ENCODE results near the gene TBC1D24. TPM values are rescaled to one million over a fixed set of nuclear protein-coding genes. Genes with fewer than 3 reads are reported as not detected.

TBC1D24 gene
- polyA plus RNA-seq, 1 donor (not counting 4 experiments of a cell fraction or from before 2014, with no cell fraction given): 3.0 TPM

DNA sequence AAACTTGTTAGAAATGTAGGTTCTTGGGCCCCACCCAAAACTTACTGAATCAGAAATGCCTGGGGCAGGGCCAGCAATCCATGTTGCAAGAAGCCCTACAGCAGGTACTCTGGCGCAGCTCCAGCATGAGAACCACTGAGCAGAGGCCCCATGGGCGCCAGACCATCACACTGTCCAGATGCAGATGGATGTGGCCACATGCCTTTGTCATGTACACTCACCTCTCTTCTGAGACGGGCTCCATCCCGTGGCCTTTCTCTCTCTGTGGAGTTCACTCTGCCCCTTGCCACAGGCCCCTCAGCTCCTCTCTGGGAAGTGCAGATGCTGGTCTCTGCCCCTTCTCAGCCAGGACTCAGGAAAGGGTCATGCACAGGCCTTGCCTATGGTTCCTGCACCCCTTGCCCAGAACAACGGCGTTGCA, 48.0 kb upstream of the TBC1D24 start:
- Histone ChIP-seq H4K20me1 (ENCODE audit: control insufficient read depth, extremely low read depth, insufficient read depth, low read length) (peaks cover 3% of the 10 kb centered on the region), H3K27ac (ENCODE audit: control insufficient read depth, insufficient read depth, low read length) (no peak overlapping the region), H3K36me3 (ENCODE audit: control insufficient read depth in 2 of 2, extremely low read depth in 1 of 2, insufficient read depth in 2 of 2, low read length in 2 of 2) (peaks cover 0 to 4% of the 10 kb centered on the region in 2 experiments), H3K4me2 (ENCODE audit: control insufficient read depth, extremely low read depth, insufficient read depth, low read depth, low read length) (no peak overlapping the region), H3K79me2 (ENCODE audit: control insufficient read depth, insufficient read depth, low read length) (peaks cover 20% of the 10 kb centered on the region), H3K9me1 (ENCODE audit: control insufficient read depth, extremely low read depth, insufficient read depth, low read length) (no peaks in the 10 kb centered on the region), H3K9ac (ENCODE audit: control insufficient read depth, extremely low read depth, insufficient read depth, low read length) (no peak overlapping the region), H3K4me3 (ENCODE audit: control insufficient read depth in 2 of 3, extremely low read depth in 1 of 3, insufficient read depth in 2 of 3, low read depth in 1 of 3, low read length in 3 of 3) (no peak overlapping the region), H3K27me3 (ENCODE audit: control insufficient read depth, extremely low read depth, insufficient read depth, low read length) (no peaks in the 10 kb centered on the region), H2AFZ (ENCODE audit: control insufficient read depth, low read length) (no peak overlapping the region), H3K4me1 (ENCODE audit: control insufficient read depth, extremely low read depth, insufficient read depth, low read length) (peaks cover 12% of the 10 kb centered on the region), H3K9me3 (ENCODE audit: control insufficient read depth, low read depth, low read length) (no peaks in the 10 kb centered on the region)
- dilution Hi-C loops (cut with MboI; ENCODE audit: extremely low pct_ligation_motif_present, low sequenced_read_pairs): no loop called here
- DNase-seq (ENCODE audit: low read depth, low spot score) (no peak), FAIRE-seq (no peak)
- TF ChIP-seq, protein P1, sequence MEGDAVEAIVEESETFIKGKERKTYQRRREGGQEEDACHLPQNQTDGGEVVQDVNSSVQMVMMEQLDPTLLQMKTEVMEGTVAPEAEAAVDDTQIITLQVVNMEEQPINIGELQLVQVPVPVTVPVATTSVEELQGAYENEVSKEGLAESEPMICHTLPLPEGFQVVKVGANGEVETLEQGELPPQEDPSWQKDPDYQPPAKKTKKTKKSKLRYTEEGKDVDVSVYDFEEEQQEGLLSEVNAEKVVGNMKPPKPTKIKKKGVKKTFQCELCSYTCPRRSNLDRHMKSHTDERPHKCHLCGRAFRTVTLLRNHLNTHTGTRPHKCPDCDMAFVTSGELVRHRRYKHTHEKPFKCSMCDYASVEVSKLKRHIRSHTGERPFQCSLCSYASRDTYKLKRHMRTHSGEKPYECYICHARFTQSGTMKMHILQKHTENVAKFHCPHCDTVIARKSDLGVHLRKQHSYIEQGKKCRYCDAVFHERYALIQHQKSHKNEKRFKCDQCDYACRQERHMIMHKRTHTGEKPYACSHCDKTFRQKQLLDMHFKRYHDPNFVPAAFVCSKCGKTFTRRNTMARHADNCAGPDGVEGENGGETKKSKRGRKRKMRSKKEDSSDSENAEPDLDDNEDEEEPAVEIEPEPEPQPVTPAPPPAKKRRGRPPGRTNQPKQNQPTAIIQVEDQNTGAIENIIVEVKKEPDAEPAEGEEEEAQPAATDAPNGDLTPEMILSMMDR (optimal IDR thresholded peaks at IDR 0.05 in 1 of 3, IDR thresholded peaks at IDR 0.05 in 1 of 3, conservative IDR thresholded peaks at IDR 0.05 in 1 of 3; ENCODE audit: extremely low read depth in 1 of 3, insufficient read depth in 2 of 3, low read length in 3 of 3): no peak
- no peak for TF ChIP-seq EZH2 (IDR thresholded peaks at IDR 0.05; ENCODE audit: low read length)

GRCh38 chr16:2427526-2427925, 47.4 kb upstream of the TBC1D24 start:
- H4K20me1 ChIP-seq (ENCODE audit: control insufficient read depth, extremely low read depth, insufficient read depth, low read length): peaks cover 3% of the 10 kb centered on the region
- no peak overlapping the region for H3K27ac ChIP-seq (ENCODE audit: control insufficient read depth, insufficient read depth, low read length)
- H3K36me3 ChIP-seq (ENCODE audit: control insufficient read depth in 2 of 2, extremely low read depth in 1 of 2, insufficient read depth in 2 of 2, low read length in 2 of 2): peaks cover 3 to 9% of the 10 kb centered on the region in 2 experiments
- H2AFZ ChIP-seq (ENCODE audit: control insufficient read depth, low read length): no peak overlapping the region
- FAIRE-seq (no peak), DNase-seq (ENCODE audit: low read depth, low spot score) (no peak)
- no peak for TF ChIP-seq EZH2 (IDR thresholded peaks at IDR 0.05; ENCODE audit: low read length)
- TF ChIP-seq, protein P1 (optimal IDR thresholded peaks at IDR 0.05 in 1 of 3, IDR thresholded peaks at IDR 0.05 in 1 of 3, conservative IDR thresholded peaks at IDR 0.05 in 1 of 3; ENCODE audit: extremely low read depth in 1 of 3, insufficient read depth in 2 of 3, low read length in 3 of 3): no peak
- dilution Hi-C loops (cut with MboI; ENCODE audit: extremely low pct_ligation_motif_present, low sequenced_read_pairs): no loop called here
- H3K9ac ChIP-seq (ENCODE audit: control insufficient read depth, extremely low read depth, insufficient read depth, low read length): no peak overlapping the region
- H3K4me2 ChIP-seq (ENCODE audit: control insufficient read depth, extremely low read depth, insufficient read depth, low read depth, low read length): no peak overlapping the region
- no peaks in the 10 kb centered on the region for H3K9me1 ChIP-seq (ENCODE audit: control insufficient read depth, extremely low read depth, insufficient read depth, low read length)
- peaks cover 12% of the 10 kb centered on the region for H3K4me1 ChIP-seq (ENCODE audit: control insufficient read depth, extremely low read depth, insufficient read depth, low read length)
- H3K4me3 ChIP-seq (ENCODE audit: control insufficient read depth in 2 of 3, extremely low read depth in 1 of 3, insufficient read depth in 2 of 3, low read depth in 1 of 3, low read length in 3 of 3): no peak overlapping the region
- H3K27me3 ChIP-seq (ENCODE audit: control insufficient read depth, extremely low read depth, insufficient read depth, low read length): no peaks in the 10 kb centered on the region
- peaks cover 24% of the 10 kb centered on the region for H3K79me2 ChIP-seq (ENCODE audit: control insufficient read depth, insufficient read depth, low read length)
- H3K9me3 ChIP-seq (ENCODE audit: control insufficient read depth, low read depth, low read length): no peaks in the 10 kb centered on the region
